Nephron progenitor cell (in vitro differentiated cells): ENCODE measurements around the gene IGLL5.

Experiments used
- DNase-seq: peaks from one replicate; pipeline ENCODE4 v3.0.0; 2021
- H3K27ac Mint-ChIP-seq: 2 replicates; pipeline ENCODE4 v1.8.0; 2021; ENCODE audit warnings: mild to moderate bottlenecking, moderate library complexity, mixed read lengths
- H3K27me3 Mint-ChIP-seq: 2 replicates; pipeline ENCODE4 v1.8.0; 2021; ENCODE audit warnings: mild to moderate bottlenecking, low read depth, mixed read lengths; ENCODE audit not compliant: poor library complexity
- H3K36me3 Mint-ChIP-seq: 2 replicates; pipeline ENCODE4 v1.8.0; 2021; ENCODE audit warnings: low read depth, mixed read lengths
- H3K4me1 Mint-ChIP-seq: 2 replicates; pipeline ENCODE4 v1.8.0; 2021; ENCODE audit warnings: mixed read lengths
- H3K4me3 Mint-ChIP-seq: 2 replicates; pipeline ENCODE4 v1.8.0; 2021; ENCODE audit warnings: mild to moderate bottlenecking, moderate library complexity, mixed read lengths
- H3K9me3 Mint-ChIP-seq: 2 replicates; pipeline ENCODE4 v1.8.0; 2021; ENCODE audit warnings: mild to moderate bottlenecking, moderate library complexity, mixed read lengths
- CTCF ChIP-seq: fragments of 200-600 bp; sonication (generic); IDR thresholded peaks from 2 replicates; pipeline ENCODE4 v1.5.0; 2021; ENCODE audit warnings: antibody characterized with exemption

The IGLL5 gene

GRCh38 chr22:22911327-22912134, 23.9 kb downstream of the IGLL5 start:
- DNase-seq = no peak
- H3K4me1 Mint-ChIP-seq = no peaks in the 10 kb centered on the region
- peaks cover 57% of the 10 kb centered on the region for H3K27me3 Mint-ChIP-seq
- peaks cover 3% of the 10 kb centered on the region for H3K9me3 Mint-ChIP-seq
- no peak overlapping the region for H3K27ac Mint-ChIP-seq
- TF ChIP-seq CTCF = no peak
- H3K36me3 Mint-ChIP-seq = no peaks in the 10 kb centered on the region
- H3K4me3 Mint-ChIP-seq = no peak overlapping the region

GRCh38 chr22:22912135-22912987, 24.7 kb downstream of the IGLL5 start:
- Mint-ChIP-seq H3K36me3 (no peaks in the 10 kb centered on the region), H3K4me1 (no peaks in the 10 kb centered on the region), H3K27ac (no peak overlapping the region), H3K9me3 (no peaks in the 10 kb centered on the region), H3K4me3 (no peak overlapping the region), H3K27me3 (peaks cover 52% of the 10 kb centered on the region)
- no peak for TF ChIP-seq CTCF
- DNase-seq = no peak

- no peak for TF ChIP-seq CTCF
- no peak overlapping the region for H3K27ac Mint-ChIP-seq
- no peak overlapping the region for H3K4me3 Mint-ChIP-seq
- no peak for DNase-seq
- no peaks in the 10 kb centered on the region for H3K9me3 Mint-ChIP-seq
- no peaks in the 10 kb centered on the region for H3K4me1 Mint-ChIP-seq
- no peaks in the 10 kb centered on the region for H3K36me3 Mint-ChIP-seq
- peaks cover 55% of the 10 kb centered on the region for H3K27me3 Mint-ChIP-seq
These were observed 25.3 kb downstream of the IGLL5 start for GRCh38 chr22:22912988-22913253.

GRCh38 chr22:22913989-22914388, 26.4 kb downstream of the IGLL5 start:
- H3K27ac Mint-ChIP-seq = peak overlapping the region; percentile 55
- peaks cover 49% of the 10 kb centered on the region for H3K27me3 Mint-ChIP-seq
- no peak for DNase-seq
- no peaks in the 10 kb centered on the region for H3K4me1 Mint-ChIP-seq
- no peak overlapping the region for H3K4me3 Mint-ChIP-seq
- TF ChIP-seq CTCF = no peak
- H3K9me3 Mint-ChIP-seq = no peaks in the 10 kb centered on the region
- no peaks in the 10 kb centered on the region for H3K36me3 Mint-ChIP-seq

- no peaks in the 10 kb centered on the region for H3K4me1 Mint-ChIP-seq
- peaks cover 39% of the 10 kb centered on the region for H3K27me3 Mint-ChIP-seq
- no peak overlapping the region for H3K27ac Mint-ChIP-seq
- no peaks in the 10 kb centered on the region for H3K36me3 Mint-ChIP-seq
- no peak for DNase-seq
- no peak overlapping the region for H3K4me3 Mint-ChIP-seq
- H3K9me3 Mint-ChIP-seq = no peaks in the 10 kb centered on the region
- no peak for TF ChIP-seq CTCF
These were observed 27.4 kb downstream of the IGLL5 start for GRCh38 chr22:22914726-22915669.
